ENCODE results near the gene BCORL1.
A peak's percentile ranks its signal among the peaks of the same experiment; 100 is the strongest.

Gene BCORL1

GRCh38 chrX:129961180-129962083 is 21.0 kb upstream of the BCORL1 start:
- peak; percentile 73 for DNase-seq (ENCODE audit: low read depth)

GRCh38 chrX:129963729-129964128 is 18.7 kb upstream of the BCORL1 start:
- DNase-seq (ENCODE audit: low read depth): no peak

GRCh38 chrX:129965166-129965565 is 17.3 kb upstream of the BCORL1 start:
- DNase-seq (ENCODE audit: low read depth): no peak

- no peak for DNase-seq (ENCODE audit: low read depth)
Observed at GRCh38 chrX:129968968-129969367, 13.5 kb upstream of the BCORL1 start.

- DNase-seq (ENCODE audit: low read depth): no peak
Observed at GRCh38 chrX:129976441-129976840, 6.0 kb upstream of the BCORL1 start.

GRCh38 chrX:129979207-129979920 is 3.1 kb upstream of the BCORL1 start:
- DNase-seq (ENCODE audit: low read depth): no peak

- DNase-seq (ENCODE audit: low read depth): no peak
Observed at GRCh38 chrX:129980001-129980401, 2.4 kb upstream of the BCORL1 start.

GRCh38 chrX:129980540-129981199 is 1.8 kb upstream of the BCORL1 start:
- DNase-seq (ENCODE audit: low read depth): no peak

GRCh38 chrX:129981200-129981553 is 1.3 kb upstream of the BCORL1 start:
- DNase-seq (ENCODE audit: low read depth): no peak

GRCh38 chrX:129981752-129982299 is 609 bp upstream of the BCORL1 start:
- DNase-seq (ENCODE audit: low read depth): no peak

- DNase-seq (ENCODE audit: low read depth): no peak
Observed at GRCh38 chrX:129983575-129984110, 1.2 kb downstream of the BCORL1 start.

- DNase-seq (ENCODE audit: low read depth): no peak
Observed at GRCh38 chrX:129984111-129984958, 1.9 kb downstream of the BCORL1 start.

- no peak for DNase-seq (ENCODE audit: low read depth)
Observed at GRCh38 chrX:129987871-129988270, 5.4 kb downstream of the BCORL1 start.

GRCh38 chrX:129992181-129992580 is 9.7 kb downstream of the BCORL1 start:
- DNase-seq (ENCODE audit: low read depth): no peak

- no peak for DNase-seq (ENCODE audit: low read depth)
Observed at GRCh38 chrX:129996120-129996519, 13.7 kb downstream of the BCORL1 start.

- DNase-seq (ENCODE audit: low read depth): no peak
Observed at GRCh38 chrX:129997086-129997485, 14.7 kb downstream of the BCORL1 start.

GRCh38 chrX:129998021-129998420 is 15.6 kb downstream of the BCORL1 start:
- DNase-seq (ENCODE audit: low read depth): no peak

- DNase-seq (ENCODE audit: low read depth): no peak
Observed at GRCh38 chrX:130001893-130002292, 19.5 kb downstream of the BCORL1 start.

GRCh38 chrX:130002541-130002940 is 20.1 kb downstream of the BCORL1 start:
- DNase-seq (ENCODE audit: low read depth): no peak

GRCh38 chrX:130005089-130005807 is 22.8 kb downstream of the BCORL1 start:
- DNase-seq (ENCODE audit: low read depth): no peak
